Parathyroid adenoma (tissue), 2 donors: Measurements from ENCODE around the gene PTPRZ1.

Experiments
- H2AFZ ChIP-seq: fragments of 300-600 bp; sonication (generic); one replicate; pipeline ENCODE4 v1.7.0; 2017; ENCODE audit warnings: antibody characterized with exemption, mild to moderate bottlenecking
- H3K27ac ChIP-seq: fragments of 300-600 bp; sonication (generic); one replicate; pipeline ENCODE4 v1.7.0; 2017
- H3K27me3 ChIP-seq: fragments of 300-600 bp; sonication (generic); one replicate; pipeline ENCODE4 v1.7.0; 2017; ENCODE audit warnings: low read length; ENCODE audit not compliant: control insufficient read depth, insufficient read depth
- H3K36me3 ChIP-seq: fragments of 300-600 bp; sonication (generic); one replicate; pipeline ENCODE4 v1.7.0; 2017; ENCODE audit warnings: low read length; ENCODE audit not compliant: control insufficient read depth, insufficient read depth
- H3K4me1 ChIP-seq: fragments of 300-600 bp; sonication (generic); one replicate; pipeline ENCODE4 v1.7.0; 2017; ENCODE audit warnings: control low read depth
- H3K4me2 ChIP-seq: fragments of 300-600 bp; sonication (generic); one replicate; pipeline ENCODE4 v1.7.0; 2017; ENCODE audit warnings: low read length
- H3K4me3 ChIP-seq: fragments of 300-600 bp; sonication (generic); one replicate; pipeline ENCODE4 v1.7.0; 2017; ENCODE audit warnings: low read depth, low read length
- H3K79me2 ChIP-seq: fragments of 300-600 bp; sonication (generic); one replicate; pipeline ENCODE4 v1.7.0; 2017; ENCODE audit warnings: control low read depth
- H3K9ac ChIP-seq: fragments of 300-600 bp; sonication (generic); one replicate; pipeline ENCODE4 v1.7.0; 2017; ENCODE audit warnings: mild to moderate bottlenecking
- H3K9me3 ChIP-seq: fragments of 300-600 bp; sonication (generic); one replicate; pipeline ENCODE4 v1.7.0; 2017; ENCODE audit warnings: low read length; ENCODE audit not compliant: control insufficient read depth
- TF ChIP-seq, protein P1 (sequence below): fragments of 300-600 bp; sonication (generic); IDR thresholded peaks from one replicate; pipeline ENCODE4 v1.7.0; 2017; ENCODE audit warnings: antibody characterized with exemption, mild to moderate bottlenecking
- donor health status: primary hyperparathyroidism.

PTPRZ1 gene

GRCh38 chr7:122035876-122036275 is 162.9 kb downstream of the PTPRZ1 start:
- Histone ChIP-seq H3K4me2 (no peak overlapping the region), H3K9me3 (no peaks in the 10 kb centered on the region), H3K9ac (no peak overlapping the region), H2AFZ (no peak overlapping the region), H3K79me2 (no peaks in the 10 kb centered on the region), H3K27me3 (no peaks in the 10 kb centered on the region), H3K4me1 (no peaks in the 10 kb centered on the region), H3K36me3 (no peaks in the 10 kb centered on the region), H3K27ac (no peak overlapping the region), H3K4me3 (no peak overlapping the region)
- TF ChIP-seq, protein P1, sequence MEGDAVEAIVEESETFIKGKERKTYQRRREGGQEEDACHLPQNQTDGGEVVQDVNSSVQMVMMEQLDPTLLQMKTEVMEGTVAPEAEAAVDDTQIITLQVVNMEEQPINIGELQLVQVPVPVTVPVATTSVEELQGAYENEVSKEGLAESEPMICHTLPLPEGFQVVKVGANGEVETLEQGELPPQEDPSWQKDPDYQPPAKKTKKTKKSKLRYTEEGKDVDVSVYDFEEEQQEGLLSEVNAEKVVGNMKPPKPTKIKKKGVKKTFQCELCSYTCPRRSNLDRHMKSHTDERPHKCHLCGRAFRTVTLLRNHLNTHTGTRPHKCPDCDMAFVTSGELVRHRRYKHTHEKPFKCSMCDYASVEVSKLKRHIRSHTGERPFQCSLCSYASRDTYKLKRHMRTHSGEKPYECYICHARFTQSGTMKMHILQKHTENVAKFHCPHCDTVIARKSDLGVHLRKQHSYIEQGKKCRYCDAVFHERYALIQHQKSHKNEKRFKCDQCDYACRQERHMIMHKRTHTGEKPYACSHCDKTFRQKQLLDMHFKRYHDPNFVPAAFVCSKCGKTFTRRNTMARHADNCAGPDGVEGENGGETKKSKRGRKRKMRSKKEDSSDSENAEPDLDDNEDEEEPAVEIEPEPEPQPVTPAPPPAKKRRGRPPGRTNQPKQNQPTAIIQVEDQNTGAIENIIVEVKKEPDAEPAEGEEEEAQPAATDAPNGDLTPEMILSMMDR, result no peak

DNA sequence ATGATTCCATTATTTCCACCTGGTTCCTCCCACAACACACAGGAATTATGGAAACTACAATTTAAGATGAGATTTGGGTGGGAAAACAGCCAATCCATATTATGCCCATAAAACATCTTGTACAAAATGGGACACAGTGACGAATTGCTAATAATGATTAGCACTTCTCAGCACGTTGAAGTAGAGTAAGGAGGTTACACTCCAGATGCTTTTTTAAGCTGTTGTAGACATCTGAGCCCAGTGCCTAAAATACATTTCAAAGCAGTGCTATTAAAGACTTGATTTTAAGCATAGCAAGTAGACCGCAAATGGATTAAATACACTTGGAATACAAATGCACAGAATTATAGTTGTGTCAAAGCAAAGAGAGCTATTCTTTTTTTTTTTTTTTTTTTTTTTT is 165.2 kb downstream of the PTPRZ1 start:
- Histone ChIP-seq H3K9me3 (no peaks in the 10 kb centered on the region), H3K4me1 (no peaks in the 10 kb centered on the region), H3K79me2 (no peaks in the 10 kb centered on the region), H3K4me2 (no peak overlapping the region), H3K9ac (no peak overlapping the region), H3K27ac (no peak overlapping the region), H3K27me3 (no peaks in the 10 kb centered on the region), H3K4me3 (no peak overlapping the region), H3K36me3 (no peaks in the 10 kb centered on the region), H2AFZ (no peak overlapping the region)
- TF ChIP-seq, protein P1, result no peak

DNA sequence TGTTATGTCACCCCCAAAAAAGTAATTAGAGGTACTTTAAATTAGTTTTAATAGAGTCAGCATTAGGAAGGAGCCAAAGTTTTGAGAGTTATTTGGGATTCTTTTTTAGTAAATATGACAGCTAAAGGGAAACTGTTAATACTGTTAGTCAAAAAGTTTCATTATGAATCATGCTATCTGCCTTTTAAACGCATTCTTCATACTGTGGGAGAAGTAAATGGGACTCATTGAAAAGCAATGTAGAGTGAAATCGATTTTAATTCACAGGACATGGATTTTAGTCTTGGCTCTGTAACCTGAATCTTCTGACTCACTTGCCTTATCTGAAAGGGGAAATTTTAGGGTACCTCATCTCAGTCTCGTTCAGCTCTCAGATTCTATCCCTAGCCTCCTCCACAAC is 165.9 kb downstream of the PTPRZ1 start:
- no peak overlapping the region for H3K4me3 ChIP-seq
- no peak overlapping the region for H3K4me2 ChIP-seq
- no peaks in the 10 kb centered on the region for H3K79me2 ChIP-seq
- no peak overlapping the region for H3K9ac ChIP-seq
- H3K27ac ChIP-seq, result no peak overlapping the region
- H3K36me3 ChIP-seq, result no peaks in the 10 kb centered on the region
- TF ChIP-seq, protein P1, result no peak
- H3K4me1 ChIP-seq, result no peaks in the 10 kb centered on the region
- no peak overlapping the region for H2AFZ ChIP-seq
- no peaks in the 10 kb centered on the region for H3K9me3 ChIP-seq
- no peaks in the 10 kb centered on the region for H3K27me3 ChIP-seq

DNA sequence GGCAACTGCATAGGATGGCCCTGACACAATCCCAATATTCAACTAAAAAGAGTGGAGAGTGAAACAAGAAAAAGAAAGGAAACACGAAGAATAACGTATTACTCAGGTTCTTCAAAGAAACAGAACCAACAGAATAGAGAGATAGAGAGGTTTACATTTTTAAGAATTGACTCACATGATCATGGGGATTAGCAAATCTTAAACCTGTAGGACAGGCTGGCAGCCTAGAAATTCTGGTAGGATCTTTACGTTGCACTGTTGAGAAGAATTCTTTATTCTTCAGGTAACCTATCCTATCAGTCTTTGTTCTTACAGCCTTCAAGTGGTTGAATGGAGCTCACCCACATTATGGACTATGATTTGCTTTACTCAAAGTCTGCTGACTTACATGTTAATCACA is 167.2 kb downstream of the PTPRZ1 start:
- Histone ChIP-seq H2AFZ (no peak overlapping the region), H3K27ac (no peak overlapping the region), H3K79me2 (no peaks in the 10 kb centered on the region), H3K9ac (no peak overlapping the region), H3K4me3 (no peak overlapping the region), H3K4me1 (no peaks in the 10 kb centered on the region), H3K9me3 (no peaks in the 10 kb centered on the region), H3K36me3 (no peaks in the 10 kb centered on the region), H3K27me3 (no peaks in the 10 kb centered on the region), H3K4me2 (no peak overlapping the region)
- TF ChIP-seq, protein P1, result no peak

- Histone ChIP-seq H3K27ac (no peak overlapping the region), H3K79me2 (no peaks in the 10 kb centered on the region), H3K4me3 (no peak overlapping the region), H3K9me3 (no peaks in the 10 kb centered on the region), H3K4me2 (no peak overlapping the region), H2AFZ (no peak overlapping the region), H3K36me3 (no peaks in the 10 kb centered on the region), H3K27me3 (no peaks in the 10 kb centered on the region), H3K9ac (no peak overlapping the region), H3K4me1 (no peaks in the 10 kb centered on the region)
- TF ChIP-seq, protein P1, result no peak
Observed at GRCh38 chr7:122046402-122046801, 173.4 kb downstream of the PTPRZ1 start.
